ENCODE results near the gene CEP350.

DNA sequence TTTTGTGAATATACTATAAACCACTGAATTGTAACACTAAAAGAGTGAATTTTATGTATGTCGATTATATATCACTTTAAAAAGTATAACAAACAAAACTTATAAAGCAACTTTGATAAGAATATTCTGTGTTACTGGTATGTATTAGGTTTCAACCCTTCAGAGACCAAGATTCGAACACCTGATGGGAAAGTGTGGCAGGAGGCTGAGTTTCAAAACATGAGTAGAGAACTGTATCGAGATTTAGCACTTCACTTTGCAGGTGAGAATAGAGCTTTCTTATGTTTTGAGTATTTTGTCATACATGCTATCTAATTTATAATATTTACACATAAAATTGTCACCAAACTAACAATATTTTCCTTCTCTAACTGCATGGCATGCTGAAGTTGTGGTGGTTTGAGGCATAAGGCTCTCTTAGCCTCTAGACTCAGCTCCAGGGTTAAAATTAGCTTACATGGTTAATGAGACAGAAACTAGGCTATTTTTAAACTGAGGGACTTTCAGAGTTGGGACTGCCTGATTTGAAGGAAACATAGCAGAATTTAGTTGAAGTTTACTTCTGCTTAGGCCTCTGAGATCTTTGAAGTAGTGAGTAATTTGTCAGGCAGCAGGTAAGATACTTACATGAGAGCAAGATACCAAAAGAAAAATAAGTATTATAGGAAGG, 48.6 kb downstream of the CEP350 start:
- TF ChIP-seq, protein P1, sequence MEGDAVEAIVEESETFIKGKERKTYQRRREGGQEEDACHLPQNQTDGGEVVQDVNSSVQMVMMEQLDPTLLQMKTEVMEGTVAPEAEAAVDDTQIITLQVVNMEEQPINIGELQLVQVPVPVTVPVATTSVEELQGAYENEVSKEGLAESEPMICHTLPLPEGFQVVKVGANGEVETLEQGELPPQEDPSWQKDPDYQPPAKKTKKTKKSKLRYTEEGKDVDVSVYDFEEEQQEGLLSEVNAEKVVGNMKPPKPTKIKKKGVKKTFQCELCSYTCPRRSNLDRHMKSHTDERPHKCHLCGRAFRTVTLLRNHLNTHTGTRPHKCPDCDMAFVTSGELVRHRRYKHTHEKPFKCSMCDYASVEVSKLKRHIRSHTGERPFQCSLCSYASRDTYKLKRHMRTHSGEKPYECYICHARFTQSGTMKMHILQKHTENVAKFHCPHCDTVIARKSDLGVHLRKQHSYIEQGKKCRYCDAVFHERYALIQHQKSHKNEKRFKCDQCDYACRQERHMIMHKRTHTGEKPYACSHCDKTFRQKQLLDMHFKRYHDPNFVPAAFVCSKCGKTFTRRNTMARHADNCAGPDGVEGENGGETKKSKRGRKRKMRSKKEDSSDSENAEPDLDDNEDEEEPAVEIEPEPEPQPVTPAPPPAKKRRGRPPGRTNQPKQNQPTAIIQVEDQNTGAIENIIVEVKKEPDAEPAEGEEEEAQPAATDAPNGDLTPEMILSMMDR (IDR thresholded peaks at IDR 0.05) = no peak
- no peak for TF ChIP-seq ZFX (IDR thresholded peaks at IDR 0.05; ENCODE audit: borderline replicate concordance)
